Subcutaneous adipose tissue (tissue), 4 donors: ENCODE measurements around the gene PDE11A. TPM values are rescaled to one million over a fixed set of nuclear protein-coding genes. Genes with fewer than 3 reads are reported as not detected.

Experiments
- total RNA-seq, 4 donors: library from RNA; depleted of rRNA; stranded (reverse); fragments of >200 nt; gene quantifications; one replicate each; pipeline ENCODE4 v1.1.0, GENCODE V29; 2016
- TF ChIP-seq, protein P1 (sequence below): fragments of 450-650 bp; IDR thresholded peaks from one replicate; pipeline ENCODE4 v1.5.1; 2016; ENCODE audit warnings: low read depth, mild to moderate bottlenecking, control low read depth, antibody characterized with exemption, moderate library complexity

PDE11A gene
- total RNA-seq, 4 donors from 2014 or later, result 0.33 to 1.2 (median 1.1) TPM; not detected in 1

GRCh38 chr2:177796011-177796410 lies 276.6 kb downstream of the PDE11A start:
- TF ChIP-seq, protein P1, sequence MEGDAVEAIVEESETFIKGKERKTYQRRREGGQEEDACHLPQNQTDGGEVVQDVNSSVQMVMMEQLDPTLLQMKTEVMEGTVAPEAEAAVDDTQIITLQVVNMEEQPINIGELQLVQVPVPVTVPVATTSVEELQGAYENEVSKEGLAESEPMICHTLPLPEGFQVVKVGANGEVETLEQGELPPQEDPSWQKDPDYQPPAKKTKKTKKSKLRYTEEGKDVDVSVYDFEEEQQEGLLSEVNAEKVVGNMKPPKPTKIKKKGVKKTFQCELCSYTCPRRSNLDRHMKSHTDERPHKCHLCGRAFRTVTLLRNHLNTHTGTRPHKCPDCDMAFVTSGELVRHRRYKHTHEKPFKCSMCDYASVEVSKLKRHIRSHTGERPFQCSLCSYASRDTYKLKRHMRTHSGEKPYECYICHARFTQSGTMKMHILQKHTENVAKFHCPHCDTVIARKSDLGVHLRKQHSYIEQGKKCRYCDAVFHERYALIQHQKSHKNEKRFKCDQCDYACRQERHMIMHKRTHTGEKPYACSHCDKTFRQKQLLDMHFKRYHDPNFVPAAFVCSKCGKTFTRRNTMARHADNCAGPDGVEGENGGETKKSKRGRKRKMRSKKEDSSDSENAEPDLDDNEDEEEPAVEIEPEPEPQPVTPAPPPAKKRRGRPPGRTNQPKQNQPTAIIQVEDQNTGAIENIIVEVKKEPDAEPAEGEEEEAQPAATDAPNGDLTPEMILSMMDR, result no peak

- TF ChIP-seq, protein P1, result no peak
These were observed 287.9 kb downstream of the PDE11A start for GRCh38 chr2:177784745-177785067.

GRCh38 chr2:177783835-177784744 lies 288.5 kb downstream of the PDE11A start:
- TF ChIP-seq, protein P1, result no peak

- TF ChIP-seq, protein P1, result no peak
These were observed 289.5 kb downstream of the PDE11A start for GRCh38 chr2:177783091-177783490.

GRCh38 chr2:177782613-177783012 lies 290.0 kb downstream of the PDE11A start:
- TF ChIP-seq, protein P1, result no peak

- TF ChIP-seq, protein P1, result no peak
These were observed 294.1 kb downstream of the PDE11A start for GRCh38 chr2:177778472-177778871.

DNA sequence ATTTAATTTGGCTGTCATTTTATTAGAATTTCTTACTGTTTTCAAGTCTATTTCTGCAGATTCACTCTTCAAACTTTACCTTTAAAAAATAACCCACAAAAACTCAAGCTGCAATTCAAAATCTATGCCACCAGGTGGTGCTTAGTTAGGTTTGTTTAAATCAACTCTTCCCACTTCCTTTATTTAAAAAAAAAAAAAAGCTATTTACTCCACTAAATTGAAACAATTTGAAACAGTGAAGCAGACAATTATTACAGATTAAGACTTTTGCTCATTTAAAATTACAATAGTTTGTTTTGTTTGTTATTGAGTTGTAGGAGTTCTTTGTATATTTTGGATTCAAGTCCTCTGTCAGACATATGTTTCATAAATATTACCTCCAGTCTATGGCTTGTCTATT lies 300.0 kb downstream of the PDE11A start:
- TF ChIP-seq, protein P1, result no peak
